GM13976 (cell line): Measurements from ENCODE around the gene LAPTM4A.
A peak's percentile ranks its signal among the peaks of the same experiment; 100 is the strongest.

Experiments used
- DNase-seq: peaks from one replicate; pipeline ENCODE4 v3.0.0; 2012; ENCODE audit warnings: low spot score
- in situ Hi-C: fragments of 300-500 bp; cut with MboI; formaldehyde crosslinking; loops from one replicate; pipeline ENCODE4 v1.12.0; 2022; ENCODE audit warnings: low sequenced_read_pairs, mixed read lengths, inconsistent platforms; ENCODE audit not compliant: unreplicated experiment
- TF ChIP-seq, protein P1 (sequence below): IDR thresholded peaks from 2 replicates; pipeline ENCODE4 v1.5.1; 2012; ENCODE audit warnings: borderline replicate concordance, mild to moderate bottlenecking; ENCODE audit not compliant: insufficient read depth; ENCODE audit errors: extremely low read depth, missing control alignments, control extremely low read depth

The LAPTM4A gene

GRCh38 chr2:20054119-20054518 is 2.7 kb upstream of the LAPTM4A start:
- TF ChIP-seq, protein P1, sequence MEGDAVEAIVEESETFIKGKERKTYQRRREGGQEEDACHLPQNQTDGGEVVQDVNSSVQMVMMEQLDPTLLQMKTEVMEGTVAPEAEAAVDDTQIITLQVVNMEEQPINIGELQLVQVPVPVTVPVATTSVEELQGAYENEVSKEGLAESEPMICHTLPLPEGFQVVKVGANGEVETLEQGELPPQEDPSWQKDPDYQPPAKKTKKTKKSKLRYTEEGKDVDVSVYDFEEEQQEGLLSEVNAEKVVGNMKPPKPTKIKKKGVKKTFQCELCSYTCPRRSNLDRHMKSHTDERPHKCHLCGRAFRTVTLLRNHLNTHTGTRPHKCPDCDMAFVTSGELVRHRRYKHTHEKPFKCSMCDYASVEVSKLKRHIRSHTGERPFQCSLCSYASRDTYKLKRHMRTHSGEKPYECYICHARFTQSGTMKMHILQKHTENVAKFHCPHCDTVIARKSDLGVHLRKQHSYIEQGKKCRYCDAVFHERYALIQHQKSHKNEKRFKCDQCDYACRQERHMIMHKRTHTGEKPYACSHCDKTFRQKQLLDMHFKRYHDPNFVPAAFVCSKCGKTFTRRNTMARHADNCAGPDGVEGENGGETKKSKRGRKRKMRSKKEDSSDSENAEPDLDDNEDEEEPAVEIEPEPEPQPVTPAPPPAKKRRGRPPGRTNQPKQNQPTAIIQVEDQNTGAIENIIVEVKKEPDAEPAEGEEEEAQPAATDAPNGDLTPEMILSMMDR, result no peak
- DNase-seq, result no peak
- in situ Hi-C loops, result no loop called here

- no peak for DNase-seq
- TF ChIP-seq, protein P1, result no peak
- in situ Hi-C loops, result no loop called here
Measured at GRCh38 chr2:20052861-20053281, 1.4 kb upstream of the LAPTM4A start.

DNA sequence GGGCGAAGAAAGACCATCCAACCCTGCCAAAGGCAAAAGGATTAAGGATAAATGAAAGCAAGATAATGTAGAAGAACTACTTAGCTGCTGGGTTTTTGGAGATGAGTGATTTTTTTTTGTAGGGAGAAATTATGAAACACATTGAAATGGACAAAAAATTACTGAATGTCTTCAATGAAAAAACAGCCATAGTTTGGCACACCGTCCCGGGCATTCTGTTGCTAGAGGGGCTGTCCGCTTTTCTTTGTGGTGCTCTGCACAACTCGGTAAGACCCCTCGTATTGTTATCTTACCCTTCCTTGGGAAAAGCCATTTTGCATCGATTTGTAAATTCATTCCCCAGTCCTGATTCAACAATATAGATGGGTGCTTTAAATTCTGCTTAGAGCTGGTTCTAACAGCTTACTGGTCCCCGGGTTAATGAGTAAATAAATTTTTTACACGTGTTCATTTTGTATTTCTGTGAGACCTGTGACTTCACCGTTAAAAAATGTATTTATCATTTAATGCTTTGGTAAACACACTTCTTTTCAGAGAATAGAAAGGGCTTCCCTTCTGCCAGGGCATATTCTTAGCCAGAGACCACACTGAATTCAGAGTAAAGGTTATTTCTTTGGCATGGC is 912 bp upstream of the LAPTM4A start:
- DNase-seq, result no peak
- in situ Hi-C loops, result no loop called here
- TF ChIP-seq, protein P1, result no peak

DNA sequence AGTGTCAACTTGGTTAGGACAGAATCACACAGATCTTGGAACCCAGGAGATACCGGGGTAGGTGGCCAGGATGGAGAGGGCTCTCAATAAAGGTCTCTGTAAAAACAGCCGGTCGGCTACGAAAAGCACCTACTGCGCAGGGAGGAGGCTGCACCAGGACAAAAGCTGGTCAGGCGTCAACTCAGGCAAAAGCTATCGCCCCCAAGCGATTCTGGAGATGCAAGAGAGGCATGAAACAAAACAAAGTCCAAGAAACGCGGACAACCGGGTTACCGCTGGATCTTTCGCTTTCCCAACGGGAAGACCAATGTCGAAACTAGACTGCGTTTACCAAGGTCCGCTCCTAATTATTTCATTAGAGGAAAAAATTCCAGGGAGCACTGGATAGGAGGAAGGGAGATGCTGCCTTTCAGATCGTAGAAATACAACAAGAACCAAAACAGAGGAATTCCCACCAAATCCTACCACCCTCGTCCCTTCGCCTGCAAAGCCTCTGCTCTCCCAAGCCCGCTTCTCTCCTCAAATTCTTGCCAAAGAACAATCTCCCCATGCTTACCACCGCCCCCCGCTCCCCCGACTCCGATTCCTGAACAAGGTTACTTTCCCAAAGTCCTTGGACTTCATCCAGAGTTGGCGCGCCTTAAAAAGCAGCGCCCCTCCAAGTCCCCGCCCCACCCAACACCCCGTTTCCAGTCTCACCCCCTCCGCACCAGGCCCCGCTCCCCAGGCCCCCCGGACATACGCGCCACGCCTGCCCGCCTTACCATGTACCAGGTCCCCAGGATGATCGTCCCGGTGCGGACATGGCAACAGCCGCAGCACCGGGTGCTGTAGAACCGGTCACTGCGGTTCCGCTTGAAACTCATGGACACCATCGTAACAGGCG is 539 bp downstream of the LAPTM4A start:
- TF ChIP-seq, protein P1, result peak; percentile 18
- in situ Hi-C loops, result no loop called here
- peak; percentile 54 for DNase-seq

GRCh38 chr2:20050104-20050645 is 1.3 kb downstream of the LAPTM4A start:
- TF ChIP-seq, protein P1, result no peak
- in situ Hi-C loops, result no loop called here
- peak; percentile 50 for DNase-seq

GRCh38 chr2:20049637-20050036 is 1.8 kb downstream of the LAPTM4A start:
- in situ Hi-C loops, result no loop called here
- no peak for DNase-seq
- TF ChIP-seq, protein P1, result no peak
